Prostate gland (tissue), 2 donors: Measurements from ENCODE around the gene HACD2.

Experiments
- POLR2A ChIP-seq: fragments of 450-650 bp; IDR thresholded peaks from one replicate; pipeline ENCODE4 v1.6.1; 2016; ENCODE audit warnings: antibody characterized with exemption, mild to moderate bottlenecking
- POLR2AphosphoS5 ChIP-seq: sonication (generic); formaldehyde crosslinking; IDR thresholded peaks from one replicate; pipeline ENCODE4 v1.6.1; 2017; ENCODE audit warnings: antibody characterized with exemption
- TF ChIP-seq, protein P1 (sequence below), 4 experiments: fragments of 200-600 bp in 2 of 4; fragments of 450-650 bp in 2 of 4; sonication (generic) in 2 of 4; IDR thresholded peaks; 1 replicate in 3 of 4; 2 replicates in 1 of 4; pipeline ENCODE4 v1.5.1; 2016 to 2019; ENCODE audit warnings: antibody characterized with exemption in 4 of 4, mild to moderate bottlenecking in 2 of 4, moderate library complexity in 2 of 4

- TF ChIP-seq, protein P1, sequence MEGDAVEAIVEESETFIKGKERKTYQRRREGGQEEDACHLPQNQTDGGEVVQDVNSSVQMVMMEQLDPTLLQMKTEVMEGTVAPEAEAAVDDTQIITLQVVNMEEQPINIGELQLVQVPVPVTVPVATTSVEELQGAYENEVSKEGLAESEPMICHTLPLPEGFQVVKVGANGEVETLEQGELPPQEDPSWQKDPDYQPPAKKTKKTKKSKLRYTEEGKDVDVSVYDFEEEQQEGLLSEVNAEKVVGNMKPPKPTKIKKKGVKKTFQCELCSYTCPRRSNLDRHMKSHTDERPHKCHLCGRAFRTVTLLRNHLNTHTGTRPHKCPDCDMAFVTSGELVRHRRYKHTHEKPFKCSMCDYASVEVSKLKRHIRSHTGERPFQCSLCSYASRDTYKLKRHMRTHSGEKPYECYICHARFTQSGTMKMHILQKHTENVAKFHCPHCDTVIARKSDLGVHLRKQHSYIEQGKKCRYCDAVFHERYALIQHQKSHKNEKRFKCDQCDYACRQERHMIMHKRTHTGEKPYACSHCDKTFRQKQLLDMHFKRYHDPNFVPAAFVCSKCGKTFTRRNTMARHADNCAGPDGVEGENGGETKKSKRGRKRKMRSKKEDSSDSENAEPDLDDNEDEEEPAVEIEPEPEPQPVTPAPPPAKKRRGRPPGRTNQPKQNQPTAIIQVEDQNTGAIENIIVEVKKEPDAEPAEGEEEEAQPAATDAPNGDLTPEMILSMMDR (IDR thresholded peaks at IDR 0.05): no peak
- TF ChIP-seq POLR2A (no peak), POLR2AphosphoS5 (no peak)
Observed at GRCh38 chr3:123629747-123630047, 44.8 kb upstream of the HACD2 start.
